Ishikawa (cell line): Measurements from ENCODE around the gene HAPLN2.
A peak's percentile ranks its signal among the peaks of the same experiment; 100 is the strongest.

ENCODE experiments used
- CEBPB ChIP-seq: IDR thresholded peaks from 2 replicates; pipeline ENCODE4 v1.6.1; 2012
- CREB1 ChIP-seq: IDR thresholded peaks from 2 replicates; pipeline ENCODE4 v1.6.1; 2012; ENCODE audit warnings: low read depth
- EGR1 ChIP-seq: IDR thresholded peaks from 2 replicates; pipeline ENCODE4 v1.6.1; 2012
- EP300 ChIP-seq: IDR thresholded peaks from 2 replicates; pipeline ENCODE4 v1.6.1; 2012; ENCODE audit warnings: borderline replicate concordance
- FOXM1 ChIP-seq: IDR thresholded peaks from 2 replicates; pipeline ENCODE4 v1.6.1; 2012; ENCODE audit warnings: low read depth, borderline replicate concordance
- NFIC ChIP-seq: IDR thresholded peaks from 2 replicates; pipeline ENCODE4 v1.6.1; 2012
- RAD21 ChIP-seq: IDR thresholded peaks from 2 replicates; pipeline ENCODE4 v1.6.1; 2012; ENCODE audit warnings: low read depth
- TAF1 ChIP-seq: IDR thresholded peaks from 2 replicates; pipeline ENCODE4 v1.6.1; 2012; ENCODE audit warnings: low read depth, mild to moderate bottlenecking
- TCF12 ChIP-seq: IDR thresholded peaks from 2 replicates; pipeline ENCODE4 v1.6.1; 2012; ENCODE audit warnings: low read depth
- TEAD4 ChIP-seq: IDR thresholded peaks from 2 replicates; pipeline ENCODE4 v1.6.1; 2012
- YY1 ChIP-seq: IDR thresholded peaks from 2 replicates; pipeline ENCODE4 v1.6.1; 2012; ENCODE audit warnings: low read depth
- ZBTB7A ChIP-seq: IDR thresholded peaks from 2 replicates; pipeline ENCODE4 v1.6.1; 2012; ENCODE audit warnings: low read depth
- TF ChIP-seq, protein P1 (sequence below): IDR thresholded peaks from 2 replicates; pipeline ENCODE4 v1.6.1; 2012
- TF ChIP-seq, protein P2 (sequence below): IDR thresholded peaks from 2 replicates; pipeline ENCODE4 v1.6.1; 2012
- TF ChIP-seq, protein P3 (sequence below): IDR thresholded peaks from 2 replicates; pipeline ENCODE4 v1.6.1; 2012; ENCODE audit warnings: low read depth, mild to moderate bottlenecking

Gene HAPLN2

DNA sequence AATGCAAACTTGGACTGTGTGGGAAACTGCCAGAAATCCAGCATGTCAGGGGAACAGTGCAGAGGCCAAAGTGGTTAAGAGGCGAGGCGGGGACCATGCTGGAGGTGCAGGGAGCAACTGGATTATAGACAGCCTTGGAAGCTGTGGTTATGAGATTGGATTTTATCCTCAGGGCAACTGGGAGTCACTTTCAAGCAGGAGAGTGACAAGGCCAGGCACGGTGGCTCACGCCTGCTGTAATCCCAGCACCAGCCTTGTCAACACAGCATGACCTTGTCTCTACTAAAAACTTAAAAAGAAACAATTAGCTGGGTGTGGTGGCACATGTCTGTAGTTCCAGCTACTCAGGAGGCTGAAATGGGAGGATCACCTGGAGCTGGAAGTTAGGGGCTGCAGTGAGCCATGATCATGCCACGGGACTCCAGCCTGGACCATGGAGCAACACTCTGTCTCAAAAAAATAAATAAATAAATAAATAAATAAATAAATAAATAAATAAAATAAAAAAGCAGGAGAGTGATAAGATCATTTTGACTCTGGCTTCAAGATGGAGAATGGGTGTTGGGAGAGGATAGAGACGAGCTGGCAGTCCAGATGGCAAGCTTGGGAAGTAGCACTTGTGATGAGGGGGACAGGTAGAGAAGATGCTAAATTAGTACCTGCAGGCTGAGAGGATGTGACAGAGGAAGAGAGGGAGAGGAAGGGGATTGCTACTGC is 3.5 kb downstream of the HAPLN2 start:
- no peak for TF ChIP-seq FOXM1

DNA sequence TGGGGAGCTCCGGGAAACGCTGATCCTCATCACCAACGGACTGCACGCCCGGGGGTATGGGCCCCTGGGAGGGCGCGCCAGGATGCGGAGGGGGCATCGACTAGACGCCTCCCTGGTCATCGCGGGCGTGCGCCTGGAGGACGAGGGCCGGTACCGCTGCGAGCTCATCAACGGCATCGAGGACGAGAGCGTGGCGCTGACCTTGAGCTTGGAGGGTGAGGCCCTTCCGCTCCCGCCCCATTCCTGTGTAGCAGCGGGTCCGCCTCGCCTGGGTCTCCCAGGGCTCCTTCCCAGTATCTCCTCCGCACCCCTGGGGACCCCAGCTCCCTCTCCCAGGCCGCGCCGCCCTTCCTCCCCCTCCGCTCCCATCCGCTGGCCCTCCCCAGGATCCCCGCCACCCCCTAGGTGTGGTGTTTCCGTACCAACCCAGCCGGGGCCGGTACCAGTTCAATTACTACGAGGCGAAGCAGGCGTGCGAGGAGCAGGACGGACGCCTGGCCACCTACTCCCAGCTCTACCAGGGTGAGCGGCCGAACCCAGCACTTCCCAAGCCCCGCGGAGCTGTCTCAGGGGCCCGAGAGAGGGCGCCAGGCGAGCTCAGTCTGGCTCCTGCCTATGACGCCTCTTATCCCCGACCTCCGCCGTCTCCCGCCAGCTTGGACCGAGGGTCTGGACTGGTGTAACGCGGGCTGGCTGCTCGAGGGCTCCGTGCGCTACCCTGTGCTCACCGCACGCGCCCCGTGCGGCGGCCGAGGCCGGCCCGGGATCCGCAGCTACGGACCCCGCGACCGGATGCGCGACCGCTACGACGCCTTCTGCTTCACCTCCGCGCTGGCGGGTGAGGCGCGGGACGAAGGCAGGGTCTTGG is 5.0 kb downstream of the HAPLN2 start:
- TF ChIP-seq, protein P1, sequence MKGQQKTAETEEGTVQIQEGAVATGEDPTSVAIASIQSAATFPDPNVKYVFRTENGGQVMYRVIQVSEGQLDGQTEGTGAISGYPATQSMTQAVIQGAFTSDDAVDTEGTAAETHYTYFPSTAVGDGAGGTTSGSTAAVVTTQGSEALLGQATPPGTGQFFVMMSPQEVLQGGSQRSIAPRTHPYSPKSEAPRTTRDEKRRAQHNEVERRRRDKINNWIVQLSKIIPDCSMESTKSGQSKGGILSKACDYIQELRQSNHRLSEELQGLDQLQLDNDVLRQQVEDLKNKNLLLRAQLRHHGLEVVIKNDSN = no peak
- TF ChIP-seq, protein P2, sequence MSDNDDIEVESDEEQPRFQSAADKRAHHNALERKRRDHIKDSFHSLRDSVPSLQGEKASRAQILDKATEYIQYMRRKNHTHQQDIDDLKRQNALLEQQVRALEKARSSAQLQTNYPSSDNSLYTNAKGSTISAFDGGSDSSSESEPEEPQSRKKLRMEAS = 0 out of 2 replicates have a peak, but pooled peaks have one; percentile 11

DNA sequence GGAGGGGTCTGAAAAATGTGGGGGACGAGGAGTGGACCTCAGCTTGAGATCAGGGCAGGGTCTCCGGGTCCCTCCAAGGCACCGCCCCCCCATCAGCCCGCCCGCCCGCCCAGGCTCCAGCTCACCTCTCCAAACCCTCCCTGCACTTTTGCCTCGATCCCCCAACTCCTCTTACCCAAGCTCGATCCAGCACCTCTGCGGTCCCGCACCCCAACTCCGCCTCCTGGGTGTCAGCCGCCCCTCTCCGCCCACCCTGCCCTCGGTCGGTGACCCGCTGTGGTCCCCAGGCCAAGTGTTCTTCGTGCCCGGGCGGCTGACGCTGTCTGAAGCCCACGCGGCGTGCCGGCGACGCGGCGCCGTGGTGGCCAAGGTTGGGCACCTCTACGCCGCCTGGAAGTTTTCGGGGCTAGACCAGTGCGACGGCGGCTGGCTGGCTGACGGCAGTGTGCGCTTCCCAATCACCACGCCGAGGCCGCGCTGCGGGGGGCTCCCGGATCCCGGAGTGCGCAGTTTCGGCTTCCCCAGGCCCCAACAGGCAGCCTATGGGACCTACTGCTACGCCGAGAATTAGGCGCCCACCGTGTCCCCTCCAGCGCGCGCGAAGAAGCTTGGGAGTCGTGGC is 5.7 kb downstream of the HAPLN2 start:
- TF ChIP-seq CEBPB (no peak), EGR1 (no peak), RAD21 (no peak), FOXM1 (no peak), TEAD4 (no peak), YY1 (no peak), NFIC (no peak), CREB1 (no peak), TAF1 (no peak), EP300 (no peak), TCF12 (no peak), ZBTB7A (no peak)
- TF ChIP-seq, protein P2 = no peak
- TF ChIP-seq, protein P1 = no peak
- TF ChIP-seq, protein P3, sequence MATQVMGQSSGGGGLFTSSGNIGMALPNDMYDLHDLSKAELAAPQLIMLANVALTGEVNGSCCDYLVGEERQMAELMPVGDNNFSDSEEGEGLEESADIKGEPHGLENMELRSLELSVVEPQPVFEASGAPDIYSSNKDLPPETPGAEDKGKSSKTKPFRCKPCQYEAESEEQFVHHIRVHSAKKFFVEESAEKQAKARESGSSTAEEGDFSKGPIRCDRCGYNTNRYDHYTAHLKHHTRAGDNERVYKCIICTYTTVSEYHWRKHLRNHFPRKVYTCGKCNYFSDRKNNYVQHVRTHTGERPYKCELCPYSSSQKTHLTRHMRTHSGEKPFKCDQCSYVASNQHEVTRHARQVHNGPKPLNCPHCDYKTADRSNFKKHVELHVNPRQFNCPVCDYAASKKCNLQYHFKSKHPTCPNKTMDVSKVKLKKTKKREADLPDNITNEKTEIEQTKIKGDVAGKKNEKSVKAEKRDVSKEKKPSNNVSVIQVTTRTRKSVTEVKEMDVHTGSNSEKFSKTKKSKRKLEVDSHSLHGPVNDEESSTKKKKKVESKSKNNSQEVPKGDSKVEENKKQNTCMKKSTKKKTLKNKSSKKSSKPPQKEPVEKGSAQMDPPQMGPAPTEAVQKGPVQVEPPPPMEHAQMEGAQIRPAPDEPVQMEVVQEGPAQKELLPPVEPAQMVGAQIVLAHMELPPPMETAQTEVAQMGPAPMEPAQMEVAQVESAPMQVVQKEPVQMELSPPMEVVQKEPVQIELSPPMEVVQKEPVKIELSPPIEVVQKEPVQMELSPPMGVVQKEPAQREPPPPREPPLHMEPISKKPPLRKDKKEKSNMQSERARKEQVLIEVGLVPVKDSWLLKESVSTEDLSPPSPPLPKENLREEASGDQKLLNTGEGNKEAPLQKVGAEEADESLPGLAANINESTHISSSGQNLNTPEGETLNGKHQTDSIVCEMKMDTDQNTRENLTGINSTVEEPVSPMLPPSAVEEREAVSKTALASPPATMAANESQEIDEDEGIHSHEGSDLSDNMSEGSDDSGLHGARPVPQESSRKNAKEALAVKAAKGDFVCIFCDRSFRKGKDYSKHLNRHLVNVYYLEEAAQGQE = no peak

DNA sequence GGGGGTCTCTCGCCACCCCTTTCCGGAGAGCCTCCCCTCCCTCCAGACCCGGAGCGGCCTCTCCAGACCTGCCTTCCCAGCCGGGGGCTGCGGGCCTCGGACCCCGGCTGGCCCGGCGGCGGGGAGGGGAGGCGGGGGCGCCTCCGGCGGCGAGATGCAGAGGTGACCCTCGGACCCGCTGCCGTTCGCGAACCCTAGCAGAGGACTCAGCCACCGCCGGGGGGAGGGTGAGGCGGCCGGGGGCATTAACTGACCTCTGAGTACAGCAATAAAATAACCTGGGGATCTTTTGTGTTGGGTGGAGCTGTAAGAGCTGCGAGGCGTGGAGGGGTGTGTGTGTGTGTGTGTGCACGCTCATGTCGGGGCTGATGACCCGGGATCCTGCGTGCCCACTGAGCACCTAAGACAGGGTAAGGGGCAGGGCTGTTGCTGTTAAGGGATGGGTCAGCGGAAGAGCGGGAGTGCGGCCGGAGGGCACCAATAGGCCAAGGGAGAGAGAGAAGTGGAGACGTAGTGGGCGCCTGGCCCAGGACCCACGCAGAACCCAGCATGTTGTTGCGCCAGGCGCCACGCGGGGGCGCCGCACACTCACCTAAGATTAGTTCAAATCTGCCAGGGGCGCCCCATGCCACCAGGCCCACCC is 6.3 kb downstream of the HAPLN2 start:
- TF ChIP-seq, protein P1 = no peak
- TF ChIP-seq EP300 (no peak), CEBPB (no peak), NFIC (no peak), ZBTB7A (peak; percentile 66), EGR1 (no peak), CREB1 (no peak), FOXM1 (no peak), TCF12 (no peak), RAD21 (peak; percentile 69)
- TF ChIP-seq, protein P2 = no peak
- TF ChIP-seq, protein P3 = no peak

DNA sequence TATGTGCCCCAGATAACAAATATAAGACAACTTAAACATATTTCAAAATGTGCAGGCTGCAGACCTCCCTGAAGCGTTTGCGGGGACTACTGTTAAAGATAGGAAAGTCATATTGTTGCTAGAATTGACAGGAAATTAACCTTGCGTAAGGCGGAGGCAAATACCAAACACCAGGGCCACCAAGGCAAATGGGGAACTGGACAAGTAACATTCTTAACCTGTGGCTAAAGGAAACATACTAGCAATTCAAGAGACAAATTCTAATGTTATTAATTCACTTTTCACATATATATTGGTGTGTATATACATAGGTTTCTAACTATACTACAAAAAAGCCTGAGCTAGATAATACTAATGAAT is 6.8 kb downstream of the HAPLN2 start:
- TF ChIP-seq RAD21 = no peak
- TF ChIP-seq, protein P3 = no peak
- TF ChIP-seq FOXM1 = no peak
- TF ChIP-seq CEBPB = no peak
- TF ChIP-seq TCF12 = no peak
- TF ChIP-seq, protein P1 = no peak
- no peak for TF ChIP-seq EGR1
- TF ChIP-seq CREB1 = no peak
